GM18499 (cell line): ENCODE data around the gene EXOC5.

Experiments
- ATAC-seq: cut with Tn5 transposase; IDR thresholded peaks from one replicate; pipeline ENCODE4 v1.9.1; 2021; ENCODE audit warnings: moderate number of reproducible peaks; ENCODE audit not compliant: insufficient read depth, unreplicated experiment

Gene EXOC5, protein sequence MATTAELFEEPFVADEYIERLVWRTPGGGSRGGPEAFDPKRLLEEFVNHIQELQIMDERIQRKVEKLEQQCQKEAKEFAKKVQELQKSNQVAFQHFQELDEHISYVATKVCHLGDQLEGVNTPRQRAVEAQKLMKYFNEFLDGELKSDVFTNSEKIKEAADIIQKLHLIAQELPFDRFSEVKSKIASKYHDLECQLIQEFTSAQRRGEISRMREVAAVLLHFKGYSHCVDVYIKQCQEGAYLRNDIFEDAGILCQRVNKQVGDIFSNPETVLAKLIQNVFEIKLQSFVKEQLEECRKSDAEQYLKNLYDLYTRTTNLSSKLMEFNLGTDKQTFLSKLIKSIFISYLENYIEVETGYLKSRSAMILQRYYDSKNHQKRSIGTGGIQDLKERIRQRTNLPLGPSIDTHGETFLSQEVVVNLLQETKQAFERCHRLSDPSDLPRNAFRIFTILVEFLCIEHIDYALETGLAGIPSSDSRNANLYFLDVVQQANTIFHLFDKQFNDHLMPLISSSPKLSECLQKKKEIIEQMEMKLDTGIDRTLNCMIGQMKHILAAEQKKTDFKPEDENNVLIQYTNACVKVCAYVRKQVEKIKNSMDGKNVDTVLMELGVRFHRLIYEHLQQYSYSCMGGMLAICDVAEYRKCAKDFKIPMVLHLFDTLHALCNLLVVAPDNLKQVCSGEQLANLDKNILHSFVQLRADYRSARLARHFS

DNA sequence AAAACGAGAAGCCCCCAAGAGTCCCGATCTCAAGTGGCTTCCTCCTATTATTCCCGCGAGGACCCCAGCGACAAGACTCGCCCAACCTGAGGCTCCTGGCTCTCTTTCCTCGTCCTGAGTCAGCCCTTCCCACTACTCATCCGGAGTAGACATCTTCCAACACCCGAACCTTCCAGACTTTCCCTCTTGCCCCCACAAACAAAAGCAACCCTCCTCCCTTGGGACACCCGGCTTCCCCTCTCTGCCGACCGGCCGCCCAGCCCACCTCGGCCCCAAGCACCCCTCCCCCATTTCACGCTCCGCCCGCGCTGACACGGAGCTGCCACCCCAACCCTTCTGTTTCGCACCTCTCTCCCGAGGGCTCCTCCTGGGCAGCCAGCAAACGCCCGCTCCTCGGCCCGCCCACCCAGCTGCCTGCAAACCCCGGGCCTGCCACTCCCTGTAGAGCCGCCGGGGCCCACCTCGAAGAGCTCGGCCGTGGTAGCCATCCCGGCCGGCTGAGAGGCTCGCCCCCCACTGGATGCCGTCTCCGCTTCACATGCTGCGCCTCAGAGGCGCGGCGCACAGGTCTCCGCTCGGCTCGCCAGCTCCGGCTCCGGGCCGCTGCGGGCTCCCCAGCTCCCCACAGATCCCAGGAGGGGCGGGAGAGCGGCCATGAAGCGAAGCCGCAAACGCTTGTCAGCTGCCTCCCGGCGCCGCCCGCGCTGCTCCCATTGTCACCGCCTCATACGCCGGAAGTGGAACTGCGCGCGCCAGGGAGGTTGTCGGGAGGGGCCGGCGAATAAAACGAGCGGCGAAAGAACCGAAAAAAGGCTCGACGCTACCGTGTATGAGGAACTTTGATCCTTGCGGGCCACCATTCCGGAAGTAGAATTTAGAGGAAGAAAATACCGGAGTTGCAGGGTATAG, at the start of gene EXOC5, which contains the start of gene AP5M1:
TSS of gene EXOC5 (minus strand) at position 745 of the 909 bp plus-strand sequence. CDS start at position 488, 257 bp downstream.
TSS of gene AP5M1 (plus strand) at position 811 of the 909 bp plus-strand sequence. CDS start 344 bp downstream, outside the sequence.
- peak; percentile 63 for ATAC-seq

DNA sequence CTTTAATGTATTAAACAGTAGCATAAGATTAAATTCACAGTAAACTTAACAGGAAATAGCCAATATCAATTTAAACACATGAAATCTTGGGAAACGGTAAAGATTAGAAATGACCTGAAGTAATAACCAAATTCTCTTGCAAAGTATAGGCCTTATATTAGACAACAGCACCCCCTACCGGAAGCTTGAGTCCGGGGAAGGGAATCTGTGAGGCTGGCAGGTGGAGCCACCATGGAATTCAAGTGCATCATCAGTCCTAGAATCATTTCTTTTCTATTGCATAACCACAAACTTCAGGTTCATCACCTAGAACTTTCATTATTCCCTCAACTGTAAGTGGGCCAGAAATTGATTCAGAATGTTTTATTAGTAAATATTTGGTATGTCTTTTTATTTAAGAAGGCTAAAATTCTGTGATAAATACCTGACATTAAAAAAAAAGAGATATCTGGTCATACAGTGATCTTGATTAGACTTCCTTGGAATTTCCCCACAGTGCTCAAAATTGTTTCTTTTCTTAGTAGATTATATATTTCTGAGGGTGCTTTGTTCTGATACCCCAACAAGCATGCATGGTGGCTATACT, 48.6 kb upstream of the EXOC5 start:
- ATAC-seq, result no peak

DNA sequence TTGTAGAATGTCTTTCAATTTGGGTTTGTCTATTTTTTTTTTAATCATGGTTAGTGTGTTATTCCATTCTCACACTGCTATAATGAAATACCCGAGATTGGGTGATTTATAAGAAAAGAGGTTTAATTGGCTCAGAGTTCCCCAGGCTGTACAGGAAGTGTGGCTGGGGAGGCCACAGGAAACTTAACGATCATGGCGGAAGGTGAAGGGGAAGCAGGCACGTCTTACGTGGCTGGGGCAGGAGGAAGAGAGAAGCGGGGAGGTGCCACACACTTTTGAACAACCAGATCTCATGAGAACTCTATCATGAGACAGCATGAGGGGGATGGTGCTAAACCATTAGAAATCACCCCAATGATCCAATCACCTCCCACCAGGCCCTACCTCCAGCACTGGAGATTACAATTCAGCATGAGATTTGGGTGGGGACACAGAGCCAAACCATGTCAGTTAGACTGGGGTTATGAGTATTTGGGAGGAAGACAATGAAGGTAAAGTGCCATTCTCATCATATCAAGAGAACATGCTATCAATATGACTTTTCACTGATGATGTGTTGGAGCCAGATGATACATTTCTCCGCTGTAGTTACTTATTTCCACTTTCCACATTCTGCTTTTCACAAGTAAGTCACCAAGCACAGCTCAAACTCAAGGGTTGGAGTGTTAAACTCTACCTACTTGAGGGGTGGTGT, 45.8 kb upstream of the EXOC5 start:
- ATAC-seq, result no peak

DNA sequence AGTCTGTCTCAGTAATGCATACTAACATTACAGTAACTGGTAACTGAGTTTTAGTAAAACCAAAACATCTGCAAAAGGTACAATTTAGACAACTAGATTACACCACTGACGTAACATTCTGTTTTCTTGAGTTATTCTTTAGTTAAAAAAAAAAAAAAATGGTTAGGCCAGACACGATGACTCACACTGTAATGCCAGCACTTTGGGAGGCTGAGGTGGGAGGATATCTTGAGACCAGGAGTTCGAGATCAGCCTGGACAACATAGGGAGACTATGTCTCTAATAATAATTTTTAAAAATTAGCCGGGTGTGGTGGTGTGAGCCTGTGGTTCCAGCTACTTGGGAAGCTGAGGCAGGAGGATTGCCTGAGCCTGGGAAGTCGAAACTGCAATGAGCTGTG, 34.2 kb upstream of the EXOC5 start:
- no peak for ATAC-seq

DNA sequence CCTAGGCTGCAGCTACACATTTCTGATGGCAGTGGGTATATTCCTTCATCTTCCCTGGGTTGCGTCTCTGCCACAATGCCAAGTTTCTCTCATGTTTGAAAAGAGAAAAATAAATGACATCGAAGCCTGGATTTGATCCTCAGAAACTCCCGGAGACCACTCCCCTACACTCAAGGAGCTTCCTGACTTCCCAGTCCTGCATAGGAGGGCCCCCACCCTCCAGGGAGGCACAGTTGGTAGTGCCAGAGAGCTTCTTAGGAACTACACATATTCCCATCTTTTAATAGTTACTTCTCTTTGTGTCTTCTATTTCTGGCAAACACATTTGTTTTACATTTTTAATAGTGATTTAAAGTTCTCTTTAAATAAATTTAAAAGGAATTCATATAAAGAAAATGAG, 30.8 kb upstream of the EXOC5 start:
- no peak for ATAC-seq

DNA sequence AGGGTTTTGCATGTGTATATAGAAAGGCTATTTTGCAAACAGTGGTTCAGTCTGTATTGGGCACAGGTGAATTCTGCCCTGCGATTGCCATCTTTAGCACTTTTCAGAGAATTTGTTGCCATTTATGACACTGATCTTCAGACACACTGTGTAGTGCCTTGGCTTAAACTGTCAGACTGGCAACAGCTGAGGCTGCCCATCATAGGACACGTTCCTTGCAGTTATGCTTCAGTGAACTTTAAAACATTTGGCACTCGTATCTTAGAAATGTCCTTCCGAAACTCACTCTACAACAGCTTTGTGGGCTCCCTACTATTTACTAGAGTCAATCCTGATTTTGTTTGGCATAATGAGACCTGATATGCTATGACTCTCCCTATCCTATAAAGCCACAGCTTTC, 29.1 kb upstream of the EXOC5 start:
- no peak for ATAC-seq

DNA sequence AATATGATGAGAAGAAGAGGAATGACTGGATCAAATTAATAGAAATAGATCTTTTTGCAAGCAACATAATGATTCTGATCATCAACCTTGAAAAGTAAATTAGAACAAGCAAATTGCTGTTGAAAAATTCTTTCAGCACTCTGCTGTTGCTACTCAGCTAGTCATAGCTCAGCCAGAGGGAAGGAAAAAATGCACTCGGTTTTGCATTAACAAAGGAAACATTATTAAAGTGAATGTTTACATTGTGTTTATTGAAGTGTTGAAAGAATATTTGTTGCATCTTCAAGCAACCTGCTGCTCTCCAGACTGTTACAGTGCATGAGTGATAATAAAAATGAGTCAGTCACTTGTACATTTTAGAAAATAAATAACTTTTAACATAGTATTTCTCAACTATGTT, 26.5 kb upstream of the EXOC5 start:
- no peak for ATAC-seq

DNA sequence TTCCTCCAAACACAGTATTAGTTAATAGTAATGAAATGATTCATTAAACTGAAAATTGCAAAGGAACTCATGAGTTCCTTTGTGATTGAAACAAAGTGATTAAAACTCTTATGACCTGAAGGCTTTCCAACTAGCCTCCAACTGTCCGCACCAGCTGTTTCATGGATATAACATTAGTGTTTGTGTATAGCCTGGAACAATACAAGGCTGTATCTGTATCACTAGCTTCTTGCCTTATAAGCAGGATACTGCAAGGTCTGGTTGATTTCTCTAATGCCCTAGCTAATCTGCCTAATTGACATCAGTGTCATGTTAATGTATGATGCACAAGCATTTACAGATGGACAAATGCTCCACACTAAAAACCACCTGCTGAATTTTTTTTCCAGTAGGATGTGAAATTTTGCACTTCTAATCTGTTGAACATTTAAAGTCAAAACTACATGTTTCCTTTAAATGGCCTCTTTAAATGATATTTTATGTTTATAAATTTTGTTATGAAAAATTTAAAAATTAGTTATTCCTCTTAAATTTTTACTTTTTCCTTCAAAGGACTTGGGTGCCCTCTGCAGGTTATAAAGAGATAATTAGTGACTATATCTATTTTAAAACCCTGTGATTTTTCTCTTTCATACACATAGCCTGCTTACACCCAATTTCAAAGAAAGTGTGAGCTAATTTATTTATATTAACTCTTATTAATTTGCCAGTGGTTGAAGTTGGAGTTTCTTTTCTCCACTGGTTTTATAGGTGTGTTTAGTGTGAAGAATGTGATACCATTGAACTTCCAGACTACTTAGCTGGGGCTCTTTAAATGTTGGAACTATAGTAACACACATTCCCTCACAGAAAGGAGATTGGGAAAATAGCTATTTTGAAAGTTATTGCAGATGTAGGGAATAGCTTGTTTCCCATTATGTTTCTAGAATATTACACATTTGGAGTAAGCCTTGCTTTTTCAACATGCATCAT, 25.4 kb upstream of the EXOC5 start:
- ATAC-seq, result no peak

DNA sequence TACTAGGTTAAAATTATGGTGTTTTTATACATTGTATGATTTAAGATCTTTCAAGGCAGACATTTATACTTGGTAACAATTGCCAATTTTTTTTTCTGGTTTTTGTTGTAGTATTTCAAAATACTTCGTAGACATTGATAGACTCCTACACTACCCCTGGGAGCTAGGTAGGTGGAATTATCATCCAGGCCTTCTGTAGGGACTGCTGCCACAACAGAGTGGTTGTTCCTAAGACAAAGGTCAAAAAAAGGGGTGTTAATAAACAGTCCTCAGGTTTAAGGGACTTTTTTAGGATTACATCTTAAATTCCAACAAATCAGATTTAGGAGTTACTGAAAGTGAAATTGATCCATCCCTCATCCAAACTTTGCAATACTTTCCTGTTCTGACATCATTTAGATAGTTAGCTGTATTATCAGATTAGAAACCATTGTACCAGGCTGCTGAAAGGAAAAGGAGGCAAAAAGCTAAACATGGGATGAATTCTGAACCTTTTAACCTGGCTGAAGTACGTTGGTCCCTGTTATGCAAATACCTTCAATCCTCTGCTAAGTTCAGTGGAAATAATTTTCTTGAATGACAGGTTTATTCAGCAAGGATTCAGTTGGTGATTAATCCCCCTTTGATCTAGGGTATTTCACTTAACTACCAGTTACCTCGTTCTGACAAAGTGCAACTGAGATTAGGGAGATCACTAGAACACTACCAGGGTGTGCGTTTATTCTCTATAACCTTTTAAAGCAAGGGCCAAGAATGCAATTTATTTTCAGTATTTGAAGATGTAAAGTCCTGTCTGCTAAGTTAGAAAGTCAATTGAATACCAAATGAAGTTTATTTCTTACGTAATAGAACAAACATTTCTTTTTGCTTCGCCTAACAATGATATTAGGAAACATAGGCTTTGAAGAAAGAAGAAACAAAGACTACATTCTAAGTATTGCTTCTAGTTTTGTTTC, 23.3 kb upstream of the EXOC5 start:
- no peak for ATAC-seq

DNA sequence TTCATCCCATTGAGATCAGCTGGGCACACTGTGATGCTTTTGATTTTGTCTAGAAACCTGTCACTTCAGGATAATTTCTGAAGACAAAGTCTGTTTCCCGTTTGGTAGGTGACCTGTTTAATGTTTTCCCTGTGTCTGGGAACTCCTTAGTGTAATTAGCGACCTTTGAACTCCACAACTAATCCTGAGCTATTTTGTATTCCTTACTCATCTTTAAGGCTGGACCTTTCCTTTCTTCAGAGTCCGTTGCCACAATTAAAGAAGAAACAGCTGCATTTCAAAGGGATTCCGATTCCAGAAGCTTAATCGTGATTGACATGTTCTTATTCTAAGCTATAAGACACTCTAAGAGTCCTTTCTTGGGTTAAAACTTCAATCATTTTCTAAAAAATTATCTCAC, 22.0 kb upstream of the EXOC5 start:
- ATAC-seq, result no peak

DNA sequence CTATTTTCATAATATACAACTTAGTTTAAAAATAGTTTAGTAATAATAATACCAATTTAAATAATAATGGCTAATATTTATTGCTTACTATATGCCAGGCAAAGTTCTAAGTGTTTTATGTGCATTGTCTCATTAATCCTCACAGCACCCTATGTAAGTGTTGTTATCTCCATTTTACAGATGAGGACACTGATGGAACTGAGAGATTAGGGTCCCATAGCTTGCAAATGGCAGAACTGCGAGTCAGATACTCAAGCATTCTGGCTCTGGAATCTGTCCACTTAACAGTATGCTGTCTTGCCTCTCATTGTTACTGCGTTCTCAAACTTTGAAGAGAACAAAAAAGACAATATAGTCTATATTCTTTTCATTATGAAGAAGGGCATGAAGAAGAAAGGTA, 19.0 kb upstream of the EXOC5 start:
- no peak for ATAC-seq

DNA sequence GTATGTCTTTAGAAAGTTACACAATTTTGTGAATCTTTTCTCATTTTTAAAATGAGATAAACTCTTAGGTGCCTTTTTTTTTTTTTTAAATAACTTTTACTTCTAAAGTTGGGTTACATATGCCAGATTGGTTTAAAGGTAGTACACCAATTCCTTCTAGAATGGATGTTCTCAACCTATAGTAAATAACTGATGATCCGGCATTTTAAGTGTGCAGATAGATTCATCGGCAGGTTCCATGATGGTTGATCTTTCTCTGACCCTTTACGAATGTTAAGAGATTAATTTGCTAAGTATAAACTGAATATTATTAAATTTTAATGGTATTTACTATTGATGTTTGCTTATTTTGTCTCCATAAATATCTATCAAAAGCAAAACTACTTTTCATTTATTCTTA, 8.4 kb upstream of the EXOC5 start:
- ATAC-seq, result no peak

DNA sequence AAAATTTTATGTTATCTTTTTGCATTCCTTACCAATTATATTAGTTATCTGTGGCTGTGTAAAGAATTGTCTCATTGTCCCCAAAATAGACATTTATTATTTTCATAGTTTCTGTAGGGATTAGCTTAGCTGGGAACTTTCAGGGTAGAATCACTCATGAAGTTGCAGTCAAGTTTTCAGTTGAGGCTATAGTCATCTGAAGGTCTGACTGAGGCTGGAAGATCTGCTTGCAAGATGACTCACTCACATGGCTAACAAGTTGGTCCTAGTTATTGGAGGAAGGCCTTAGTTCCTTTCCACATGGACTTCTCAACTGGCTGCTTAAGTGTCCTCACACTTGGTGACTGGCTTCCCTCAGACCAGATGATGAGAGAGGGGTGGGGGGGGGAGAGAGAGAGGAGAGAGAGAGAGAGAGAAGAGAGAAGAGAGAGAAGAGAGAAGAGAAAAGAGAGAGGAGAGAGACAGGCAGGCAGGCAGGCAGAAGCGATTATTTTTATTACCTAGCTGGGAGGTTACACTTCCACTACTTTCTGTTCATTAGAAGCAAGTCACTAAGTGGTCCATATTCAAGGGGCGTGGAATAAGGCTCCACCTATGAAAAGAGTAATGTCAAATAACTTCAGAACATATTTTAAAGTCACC, 6.4 kb upstream of the EXOC5 start:
- ATAC-seq, result no peak

DNA sequence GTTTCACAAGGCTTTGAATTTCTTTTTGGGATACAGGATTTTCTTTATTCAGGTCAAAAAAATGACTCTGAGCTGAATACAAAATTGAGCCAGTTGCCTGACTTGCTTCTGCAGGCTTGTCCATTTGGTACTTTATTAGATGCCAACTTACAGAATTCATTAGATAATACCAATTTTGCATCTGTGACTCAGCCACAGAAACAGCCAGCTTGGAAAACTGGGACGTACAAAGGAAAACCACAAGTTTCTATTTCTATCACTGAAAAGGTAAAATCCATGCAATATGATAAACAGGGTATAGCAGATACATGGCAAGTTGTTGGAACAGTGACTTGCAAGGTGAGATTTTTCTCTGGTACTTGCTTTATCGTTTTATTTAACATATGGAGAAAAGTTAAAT, 5.8 kb upstream of the EXOC5 start:
- no peak for ATAC-seq

DNA sequence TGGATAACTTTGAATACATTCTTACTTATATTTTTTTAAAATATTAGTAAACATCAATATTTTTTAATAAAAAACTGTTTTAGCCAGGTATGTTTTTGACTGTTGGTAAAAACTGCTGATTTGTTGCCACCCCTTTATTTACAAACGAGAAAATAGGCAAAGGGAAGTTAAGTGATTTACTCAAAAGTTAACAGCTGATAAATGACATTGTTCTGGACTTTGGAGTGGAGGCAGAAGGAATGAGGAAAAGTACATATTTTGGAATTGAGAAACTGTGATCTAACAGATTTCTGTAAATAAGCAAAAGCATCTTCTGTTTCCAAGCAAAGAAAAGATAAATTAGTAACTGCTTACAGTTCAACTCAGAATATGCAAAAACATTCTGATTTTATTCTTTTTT, 4.5 kb upstream of the EXOC5 start:
- no peak for ATAC-seq

DNA sequence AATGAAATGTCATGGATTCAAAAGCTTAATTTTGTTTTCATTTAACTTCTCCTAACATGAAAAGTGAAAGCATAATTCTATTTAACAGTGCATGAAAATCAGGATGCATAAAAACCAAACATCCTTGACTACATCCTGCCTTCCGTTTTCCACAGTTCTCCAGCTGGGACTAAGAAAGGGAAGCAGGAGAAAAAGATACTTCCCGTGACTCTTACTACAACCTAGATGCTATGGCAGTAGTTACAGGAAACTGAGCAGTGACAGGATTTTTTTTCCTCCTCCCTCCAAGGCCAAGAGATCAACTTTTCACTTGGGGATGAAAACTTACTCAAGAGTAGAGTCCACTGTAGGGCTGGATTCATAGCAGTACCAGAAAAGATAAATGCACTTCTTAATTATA, 2.6 kb downstream of the EXOC5 start:
- ATAC-seq, result no peak

DNA sequence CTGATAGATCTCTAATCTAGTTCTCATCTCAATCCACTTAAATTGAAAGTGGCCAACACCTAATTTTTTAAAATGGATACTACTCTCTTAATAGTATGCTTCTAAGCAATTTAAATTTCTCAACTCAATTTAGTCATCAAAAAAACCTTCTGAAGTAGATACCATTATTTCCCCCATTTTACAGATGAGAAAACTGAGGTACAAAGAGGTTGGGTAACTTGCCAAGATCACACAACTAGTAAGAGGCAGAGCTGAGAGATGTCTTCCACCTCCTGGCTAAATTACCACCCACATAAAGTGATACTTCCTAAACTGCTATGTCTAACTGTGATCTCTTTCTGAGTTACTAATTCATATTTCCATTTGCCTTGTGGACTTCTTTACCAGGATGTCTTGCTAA, 6.6 kb downstream of the EXOC5 start:
- no peak for ATAC-seq
